ENCODE measurements around the gene ARMC5. TPM values are rescaled to one million over a fixed set of nuclear protein-coding genes. Genes with fewer than 3 reads are reported as not detected.
A peak's percentile ranks its signal among the peaks of the same experiment; 100 is the strongest.

The ARMC5 gene, protein sequence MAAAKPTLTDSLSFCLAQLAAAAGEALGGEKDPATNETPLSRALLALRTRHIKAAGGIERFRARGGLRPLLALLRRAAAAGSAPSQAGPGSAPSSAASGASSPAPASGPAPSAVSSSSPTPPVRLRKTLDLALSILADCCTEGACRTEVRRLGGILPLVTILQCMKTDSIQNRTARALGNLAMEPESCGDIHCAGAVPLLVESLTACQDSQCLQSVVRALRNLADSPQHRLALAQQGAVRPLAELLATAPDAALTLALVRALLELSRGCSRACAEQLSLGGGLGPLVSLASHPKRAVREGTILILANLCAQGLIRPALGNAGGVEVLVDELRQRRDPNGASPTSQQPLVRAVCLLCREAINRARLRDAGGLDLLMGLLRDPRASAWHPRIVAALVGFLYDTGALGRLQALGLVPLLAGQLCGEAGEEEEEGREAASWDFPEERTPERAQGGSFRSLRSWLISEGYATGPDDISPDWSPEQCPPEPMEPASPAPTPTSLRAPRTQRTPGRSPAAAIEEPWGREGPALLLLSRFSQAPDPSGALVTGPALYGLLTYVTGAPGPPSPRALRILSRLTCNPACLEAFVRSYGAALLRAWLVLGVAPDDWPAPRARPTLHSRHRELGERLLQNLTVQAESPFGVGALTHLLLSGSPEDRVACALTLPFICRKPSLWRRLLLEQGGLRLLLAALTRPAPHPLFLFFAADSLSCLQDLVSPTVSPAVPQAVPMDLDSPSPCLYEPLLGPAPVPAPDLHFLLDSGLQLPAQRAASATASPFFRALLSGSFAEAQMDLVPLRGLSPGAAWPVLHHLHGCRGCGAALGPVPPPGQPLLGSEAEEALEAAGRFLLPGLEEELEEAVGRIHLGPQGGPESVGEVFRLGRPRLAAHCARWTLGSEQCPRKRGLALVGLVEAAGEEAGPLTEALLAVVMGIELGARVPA
- 7.4 and 8.8 TPM in 2 replicates for total RNA-seq (2021)
- percentile 46 among the genes with signal in this experiment for Bru-seq, nascent RNA
- percentile 48 among the genes with signal in this experiment for BruChase-seq, experiment 1, labeled RNA remaining after a 2-hour chase
- BruChase-seq, experiment 2, labeled RNA remaining after a 6-hour chase = percentile 47 among the genes with signal in this experiment
- long read RNA-seq, transcript ARMC5-201 (6 exons, 3,612 nt) = major isoform, 21 of 35 reads
- long read RNA-seq, partial matches to known transcripts = 10 of 35 reads
- long read RNA-seq, other reads (novel, unspliced or antisense) = 2 of 35 reads

DNA sequence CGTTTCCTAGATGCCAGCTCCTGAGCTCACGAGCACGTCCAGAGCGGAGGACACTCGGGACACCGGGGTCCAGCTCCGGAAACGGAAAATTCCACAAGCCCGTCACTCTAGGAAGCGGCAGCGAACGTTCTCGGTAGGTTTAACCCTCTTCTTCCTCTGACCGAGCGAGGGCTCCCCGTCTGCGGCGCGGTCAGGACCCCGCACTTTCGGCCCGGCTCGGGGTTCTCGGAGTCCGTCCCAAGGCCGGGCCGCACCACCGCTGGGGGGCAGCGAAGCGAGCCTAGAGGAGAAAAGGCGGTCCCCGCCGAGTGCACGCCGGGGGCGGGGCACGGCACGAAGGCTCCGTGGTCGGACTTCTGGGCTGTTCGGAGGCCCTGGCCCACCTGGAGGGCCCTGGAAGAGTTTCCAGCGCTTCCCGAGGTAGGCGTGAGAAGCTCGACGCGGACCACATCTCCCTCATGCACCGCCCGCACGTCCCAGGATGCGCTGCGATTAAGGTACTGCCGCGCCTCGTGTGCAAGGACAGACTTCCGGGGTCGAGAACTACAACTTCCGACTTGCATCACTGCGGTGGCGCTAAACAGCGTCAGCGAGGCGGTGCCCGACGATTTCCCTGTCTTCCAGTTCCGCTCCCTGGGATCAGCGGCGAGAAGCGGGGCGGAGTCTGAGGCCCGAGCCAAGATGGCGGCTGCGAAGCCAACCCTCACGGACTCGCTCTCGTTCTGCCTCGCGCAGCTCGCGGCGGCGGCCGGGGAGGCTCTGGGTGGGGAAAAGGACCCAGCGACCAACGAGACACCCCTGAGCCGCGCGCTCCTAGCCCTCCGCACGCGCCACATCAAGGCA is at the start of gene ARMC5:
Gene ARMC5 (plus strand): TSS at position 658 of the 843 bp plus-strand sequence. CDS start 24 bp downstream, at position 682.
- Histone ChIP-seq H3K36me3 (ENCODE audit: insufficient read depth, low read length, poor library complexity, severe bottlenecking) (no peaks in the 10 kb centered on the region), H3K27me3 (replicated peaks; ENCODE audit: insufficient read depth, low read depth, low read length, poor library complexity) (no peaks in the 10 kb centered on the region), H3K27ac (ENCODE audit: low read depth, low read length, poor library complexity, severe bottlenecking) (peak within 1 kb of the TSS; percentile 98), H3K9me3 (ENCODE audit: low read depth, low read length, poor library complexity, severe bottlenecking) (no peaks in the 10 kb centered on the region), H3K4me1 (ENCODE audit: insufficient read depth, low read length, poor library complexity, severe bottlenecking) (peaks cover 36% of the 10 kb centered on the region), H3K4me3 (ENCODE audit: low read depth, low read length, poor library complexity, severe bottlenecking) (peak within 1 kb of the TSS; percentile 62)
- TF ChIP-seq EZH2 (IDR thresholded peaks at IDR 0.05; ENCODE audit: borderline replicate concordance, low read depth, low read length, poor library complexity, severe bottlenecking) = no peak
- TF ChIP-seq, protein P1, sequence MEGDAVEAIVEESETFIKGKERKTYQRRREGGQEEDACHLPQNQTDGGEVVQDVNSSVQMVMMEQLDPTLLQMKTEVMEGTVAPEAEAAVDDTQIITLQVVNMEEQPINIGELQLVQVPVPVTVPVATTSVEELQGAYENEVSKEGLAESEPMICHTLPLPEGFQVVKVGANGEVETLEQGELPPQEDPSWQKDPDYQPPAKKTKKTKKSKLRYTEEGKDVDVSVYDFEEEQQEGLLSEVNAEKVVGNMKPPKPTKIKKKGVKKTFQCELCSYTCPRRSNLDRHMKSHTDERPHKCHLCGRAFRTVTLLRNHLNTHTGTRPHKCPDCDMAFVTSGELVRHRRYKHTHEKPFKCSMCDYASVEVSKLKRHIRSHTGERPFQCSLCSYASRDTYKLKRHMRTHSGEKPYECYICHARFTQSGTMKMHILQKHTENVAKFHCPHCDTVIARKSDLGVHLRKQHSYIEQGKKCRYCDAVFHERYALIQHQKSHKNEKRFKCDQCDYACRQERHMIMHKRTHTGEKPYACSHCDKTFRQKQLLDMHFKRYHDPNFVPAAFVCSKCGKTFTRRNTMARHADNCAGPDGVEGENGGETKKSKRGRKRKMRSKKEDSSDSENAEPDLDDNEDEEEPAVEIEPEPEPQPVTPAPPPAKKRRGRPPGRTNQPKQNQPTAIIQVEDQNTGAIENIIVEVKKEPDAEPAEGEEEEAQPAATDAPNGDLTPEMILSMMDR (conservative IDR thresholded peaks at IDR 0.05; ENCODE audit: low read depth, low read length) = peak; percentile 75
- DNase-seq (ENCODE audit: low spot score) = peak; percentile 98
- intact Hi-C loops (cut with micrococcal nuclease; ENCODE audit: unreplicated experiment) = loop anchor here (10.0 kb wide), 1 partner anchor 236 kb away; no protein-coding TSS in a partner anchor
- ChIA-PET CTCF (interaction anchor here (0.6 kb wide), 1 partner anchor 77 kb away, joined by 3 read pairs; no protein-coding TSS in a partner anchor), POLR2A (ENCODE audit: low non-redundant PET) (interaction anchor here (0.6 to 0.9 kb wide), 2 partner anchors 279 to 317 kb away, joined by 3 to 4 read pairs; partner anchors contain the start of gene FUS)
- BruUV-seq (replicated peaks) = TSS peak; percentile 30

GRCh38 chr16:31410082-31410481 is 49.2 kb upstream of the ARMC5 start:
- BruUV-seq (replicated peaks) = no TSS peak
- H3K27ac ChIP-seq (ENCODE audit: low read depth, low read length, poor library complexity, severe bottlenecking) = no peak overlapping the region
- CTCF ChIA-PET = no interaction called here
- POLR2A ChIA-PET (ENCODE audit: low non-redundant PET) = no interaction called here
- H3K9me3 ChIP-seq (ENCODE audit: low read depth, low read length, poor library complexity, severe bottlenecking) = no peaks in the 10 kb centered on the region
- intact Hi-C loops (cut with micrococcal nuclease; ENCODE audit: unreplicated experiment) = no loop called here
- no peak for DNase-seq (ENCODE audit: low spot score)
- TF ChIP-seq, protein P1 (conservative IDR thresholded peaks at IDR 0.05; ENCODE audit: low read depth, low read length) = no peak
- TF ChIP-seq EZH2 (IDR thresholded peaks at IDR 0.05; ENCODE audit: borderline replicate concordance, low read depth, low read length, poor library complexity, severe bottlenecking) = no peak
- H3K4me3 ChIP-seq (ENCODE audit: low read depth, low read length, poor library complexity, severe bottlenecking) = no peak overlapping the region
- no peaks in the 10 kb centered on the region for H3K4me1 ChIP-seq (ENCODE audit: insufficient read depth, low read length, poor library complexity, severe bottlenecking)
- H3K27me3 ChIP-seq (replicated peaks; ENCODE audit: insufficient read depth, low read depth, low read length, poor library complexity) = no peaks in the 10 kb centered on the region
- no peaks in the 10 kb centered on the region for H3K36me3 ChIP-seq (ENCODE audit: insufficient read depth, low read length, poor library complexity, severe bottlenecking)

All from A673 (cell line).